Amygdala (tissue), 56 donors: ENCODE data around the gene CES3.

ENCODE experiments used
- DNase-seq, 56 donors: peaks; one replicate each; lab custom pipeline; 2025; lab: John Stamatoyannopoulos, UW

Gene CES3

DNA sequence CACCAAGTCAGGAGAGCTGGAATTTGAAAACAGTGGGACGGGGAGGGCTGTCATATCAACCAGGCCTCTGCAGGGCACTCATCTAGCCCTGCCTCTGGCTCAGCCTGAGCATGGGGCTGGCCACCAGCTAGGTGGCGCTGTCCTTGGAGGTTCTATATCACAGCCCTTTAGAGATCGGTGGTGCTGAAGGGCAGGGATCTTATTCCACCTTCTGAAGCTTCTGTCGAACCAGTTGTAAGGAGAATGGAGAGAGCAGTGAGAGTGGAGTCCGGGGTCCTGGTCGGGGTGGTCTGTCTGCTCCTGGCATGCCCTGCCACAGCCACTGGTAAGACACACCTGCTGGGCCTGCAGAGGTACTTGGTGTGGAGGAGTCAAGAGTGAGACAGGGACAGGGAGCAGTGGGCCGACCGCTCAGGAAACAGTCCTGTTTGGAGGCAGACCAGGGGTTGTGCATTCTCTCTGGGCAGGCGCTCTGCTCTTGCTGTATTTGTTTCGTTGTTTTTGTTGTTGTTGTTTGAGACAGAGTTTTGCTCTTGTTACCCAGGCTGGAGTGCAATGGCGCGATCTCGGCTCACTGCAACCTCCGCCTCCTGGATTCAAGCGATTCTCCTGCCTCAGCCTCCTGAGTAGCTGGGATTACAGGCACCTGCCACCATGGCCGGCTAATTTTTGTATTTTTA is at the start of gene CES3:
Gene CES3 (plus strand): TSS at position 202 of the 680 bp plus-strand sequence. CDS start 42 bp downstream, at position 244.
- peak in 23 of 56 donors; percentile 3 to 66 (median 30) for DNase-seq

DNA sequence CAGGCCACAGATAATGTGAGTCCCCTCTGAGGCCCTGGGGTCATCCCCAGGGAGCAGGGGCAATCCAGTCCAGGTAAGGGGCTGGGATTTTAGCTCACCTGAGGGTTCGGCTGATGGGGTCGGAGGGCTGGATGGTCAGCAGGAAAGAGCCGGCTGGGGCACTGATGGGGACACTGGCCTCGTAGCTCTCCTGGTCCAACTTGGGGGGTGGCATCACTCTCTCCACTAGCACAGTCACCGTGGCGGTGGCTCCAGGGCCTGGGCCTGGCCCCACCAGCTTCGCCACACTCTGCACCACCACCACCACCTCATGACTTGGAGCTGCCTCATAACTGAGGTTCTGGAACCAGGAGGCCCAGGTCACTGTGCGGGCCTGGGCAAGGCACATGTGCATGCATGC is 49.3 kb upstream of the CES3 start:
- no peak for DNase-seq

- DNase-seq: no peak
Observed at GRCh38 chr16:66913081-66913480, 48.0 kb upstream of the CES3 start.

GRCh38 chr16:66913711-66914110 is 47.4 kb upstream of the CES3 start:
- no peak for DNase-seq

GRCh38 chr16:66914541-66914940 is 46.5 kb upstream of the CES3 start:
- no peak for DNase-seq

GRCh38 chr16:66915041-66915440 is 46.0 kb upstream of the CES3 start:
- no peak for DNase-seq

DNA sequence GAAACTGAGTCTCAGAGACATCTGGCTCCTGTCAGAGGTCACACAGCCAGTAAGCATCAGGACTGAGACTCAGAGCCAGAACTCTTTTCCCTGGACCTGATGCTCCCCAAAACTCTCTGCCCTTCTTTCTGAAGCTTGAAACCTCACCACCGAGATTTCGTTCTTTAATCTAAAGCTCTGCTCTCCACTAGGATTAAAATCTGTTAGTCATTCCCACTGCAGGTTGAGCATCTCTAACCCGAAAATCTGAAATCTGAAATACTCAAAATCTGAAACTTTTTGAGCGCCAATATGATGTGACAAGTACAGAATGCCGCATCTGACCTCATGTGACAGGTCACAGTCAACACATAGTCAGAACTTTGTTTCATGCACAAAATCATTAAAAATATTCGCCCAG is 44.5 kb upstream of the CES3 start:
- DNase-seq: no peak

DNA sequence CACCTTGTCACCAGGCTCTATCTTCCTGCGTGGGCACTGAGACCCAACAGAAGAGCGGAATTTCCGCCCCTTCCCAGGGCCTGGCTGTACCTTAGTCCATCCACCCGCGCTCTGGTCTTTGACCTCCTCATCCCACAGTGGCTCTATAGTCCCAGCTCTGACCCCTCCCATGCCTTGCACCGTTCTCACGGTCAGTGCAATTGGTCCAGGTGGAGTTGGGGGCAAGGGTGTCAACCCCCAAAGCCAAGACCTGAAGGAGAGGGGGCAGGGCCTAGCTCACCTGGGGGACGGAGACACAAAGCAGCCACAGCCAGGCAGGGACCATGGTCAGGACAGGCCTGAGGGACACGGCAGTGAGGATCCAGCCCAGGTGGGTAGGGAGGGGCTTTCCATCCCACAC is 43.3 kb upstream of the CES3 start:
- DNase-seq: no peak

- DNase-seq: no peak
Observed at GRCh38 chr16:66918355-66918754, 42.7 kb upstream of the CES3 start.

DNA sequence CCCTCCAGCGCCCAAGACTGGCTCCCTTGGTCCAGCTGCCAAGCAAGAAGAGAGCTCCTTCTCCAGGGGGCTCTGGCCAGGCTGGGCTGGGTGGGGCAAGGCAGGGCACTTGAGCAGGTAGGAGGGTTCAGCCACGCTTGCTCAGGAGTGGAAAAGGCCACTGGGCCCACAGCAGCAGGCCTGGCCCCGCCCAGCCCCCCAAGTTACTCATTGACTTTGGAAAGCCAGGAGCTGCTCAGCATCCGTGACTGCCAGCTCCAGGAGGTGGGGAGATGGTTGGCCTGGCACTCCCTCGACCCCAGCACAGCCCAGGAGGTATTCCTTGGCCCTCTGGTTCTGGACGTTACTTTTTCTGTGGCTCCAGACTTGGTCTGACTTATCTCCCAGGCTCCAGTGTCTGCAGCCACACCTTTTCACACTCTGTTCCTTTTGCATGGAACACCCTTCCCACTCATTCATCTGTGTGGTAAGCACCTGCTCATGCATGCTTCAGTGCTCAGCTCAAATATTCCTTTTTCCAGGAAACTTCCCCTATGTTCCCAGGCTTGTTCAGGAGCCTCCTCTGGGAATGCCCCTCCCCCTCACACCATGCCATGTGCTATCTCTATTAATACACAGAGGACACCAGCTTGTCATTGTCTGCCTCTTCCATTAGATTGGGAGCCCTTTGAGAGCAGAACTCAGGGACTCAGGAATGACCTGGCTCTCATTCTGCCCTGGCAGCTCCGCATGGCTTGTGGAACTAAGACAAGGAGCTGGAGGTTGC is 42.1 kb upstream of the CES3 start, which contains the start of gene CDH16:
Gene CDH16 (minus strand): TSS at position 83 of the 766 bp plus-strand sequence. CDS start 820 bp downstream, outside the sequence.
- DNase-seq: peak in 1 of 56 donors; percentile 13

- no peak for DNase-seq
Observed at GRCh38 chr16:66919569-66920298, 41.3 kb upstream of the CES3 start.

DNA sequence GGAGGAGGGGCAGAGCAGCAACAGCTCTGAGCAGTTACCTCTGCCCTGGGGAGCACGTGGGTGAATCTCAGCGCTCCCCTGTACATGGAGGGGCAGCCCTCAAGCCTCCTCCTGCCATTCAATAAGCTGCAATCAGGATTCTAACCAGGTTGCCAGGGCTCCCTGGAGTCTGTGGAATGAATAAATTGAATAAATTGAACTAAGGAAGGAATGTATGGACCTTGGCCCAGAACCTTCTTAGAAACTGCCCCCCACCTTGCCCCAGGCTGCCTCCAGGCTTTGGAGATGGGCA is 40.8 kb upstream of the CES3 start:
- no peak for DNase-seq

GRCh38 chr16:66920924-66921680 is 40.0 kb upstream of the CES3 start:
- DNase-seq: no peak

DNA sequence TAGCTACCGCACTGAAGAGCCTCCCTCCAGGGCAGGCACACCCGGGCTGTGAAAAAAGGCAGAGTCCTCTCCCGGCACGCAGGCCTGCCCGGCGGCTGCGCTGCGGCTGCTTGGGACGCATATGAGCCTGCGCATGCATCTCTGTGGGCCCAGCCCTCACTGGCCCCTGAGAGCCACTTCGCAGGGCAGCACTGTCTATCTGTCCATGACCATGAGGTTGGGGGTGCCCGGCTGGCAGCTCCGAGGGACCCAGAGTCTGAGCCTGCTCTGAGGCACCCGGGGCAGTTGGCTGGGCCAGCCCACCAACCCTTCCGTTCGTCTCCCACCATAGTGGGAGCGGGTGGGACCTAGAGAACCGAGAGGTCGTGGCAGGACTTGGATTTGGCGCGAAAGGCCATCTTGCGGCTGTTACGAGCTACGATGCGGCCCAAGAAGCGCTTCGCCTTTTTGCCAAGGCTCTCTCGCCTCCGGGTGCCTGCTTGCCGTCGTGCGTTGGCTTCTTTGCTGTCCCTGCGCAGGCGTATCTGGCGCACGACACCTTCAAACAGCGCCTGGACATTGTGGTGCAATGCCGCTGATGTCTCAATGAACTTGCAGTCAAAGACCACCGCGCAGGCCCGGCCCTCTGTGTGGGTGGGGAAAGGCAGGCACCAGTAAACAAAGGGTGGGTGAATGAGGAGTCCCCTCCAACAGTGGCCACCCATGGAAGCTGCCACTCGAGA is 39.2 kb upstream of the CES3 start:
- no peak for DNase-seq

- peak in 2 of 56 donors; percentile 18 to 37 for DNase-seq
Observed at GRCh38 chr16:66923247-66923731, 37.8 kb upstream of the CES3 start.

GRCh38 chr16:66923866-66924265 is 37.2 kb upstream of the CES3 start:
- DNase-seq: no peak

DNA sequence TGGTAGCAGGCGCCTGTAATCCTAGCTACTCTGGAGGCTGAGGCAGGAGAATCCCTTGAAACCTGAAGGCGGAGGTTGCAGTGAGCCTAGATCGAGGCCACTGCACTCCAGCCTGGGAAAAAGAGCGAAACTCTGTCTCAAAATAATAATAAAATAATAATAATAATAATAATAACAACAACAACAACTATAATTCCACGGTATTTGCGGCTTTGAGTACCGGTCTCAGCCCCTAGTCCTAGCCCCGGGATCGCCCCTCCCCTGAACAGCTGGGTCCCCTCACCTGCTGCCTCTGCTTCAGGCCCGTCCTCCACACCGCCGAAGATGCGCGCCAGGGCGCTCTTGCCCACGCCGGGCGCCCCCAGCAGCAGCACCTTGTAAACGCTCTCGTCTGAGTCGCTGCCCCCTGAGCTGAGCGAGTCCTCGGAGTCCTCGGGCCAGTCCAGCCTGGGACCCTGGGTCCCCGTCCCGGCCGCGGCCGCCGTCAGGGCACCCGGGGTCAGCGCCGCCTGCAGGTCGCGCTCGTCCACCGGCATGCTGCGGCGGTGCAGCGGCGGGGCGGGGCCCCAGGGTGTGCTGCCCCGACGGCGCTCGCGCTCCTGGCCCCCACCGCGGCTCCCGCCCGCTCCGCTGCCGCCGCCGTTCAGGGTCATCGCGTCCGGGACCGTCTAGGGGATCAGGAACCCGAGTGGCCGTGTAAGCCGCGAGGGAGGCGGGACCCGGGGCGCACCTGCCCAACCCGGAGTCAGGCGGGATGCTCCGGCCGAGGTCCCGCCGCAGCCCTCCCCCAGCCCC is 36.3 kb upstream of the CES3 start:
- peak in 2 of 56 donors; percentile 15 to 65 for DNase-seq

DNA sequence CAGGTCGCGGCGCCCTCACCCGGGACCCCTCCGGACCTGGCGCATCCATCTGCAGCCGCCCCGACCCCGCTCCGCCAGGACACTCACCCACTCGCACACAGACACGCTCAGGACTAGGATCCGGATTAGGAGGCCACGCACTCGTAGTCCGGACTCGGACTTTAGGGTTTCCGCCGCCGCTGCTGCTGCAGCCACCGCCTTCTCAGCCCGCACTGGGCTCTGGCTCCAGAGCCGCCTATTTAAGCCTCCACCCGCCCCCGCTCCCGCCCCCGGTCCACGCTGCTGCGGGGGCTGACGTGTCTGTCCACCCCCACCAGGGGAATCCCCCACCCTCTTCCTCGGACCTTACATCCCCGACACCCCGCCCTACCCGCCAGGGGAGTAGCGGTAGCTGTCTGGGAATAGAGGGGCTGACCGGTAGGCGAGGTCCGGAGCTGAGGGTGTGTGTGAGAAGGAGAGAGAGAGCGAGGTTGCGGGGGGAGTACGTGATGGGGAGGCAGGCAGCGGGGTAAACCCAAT is 35.7 kb upstream of the CES3 start, which contains the start of gene RRAD:
Gene RRAD (minus strand): TSS at position 214 of the 519 bp plus-strand sequence. CDS start 356 bp downstream, outside the sequence.
- DNase-seq: peak in 6 of 56 donors; percentile 10 to 65 (median 36)
